Measurements from ENCODE around the gene APC. TPM values are rescaled to one million over a fixed set of nuclear protein-coding genes. Genes with fewer than 3 reads are reported as not detected.

APC gene
- total and polyA plus RNA-seq, 8 donors, result 2.0 to 175 (median 30.5) TPM

GRCh38 chr5:112772124-112772523 lies 34.4 kb downstream of the APC start:
- intact Hi-C loops (cut with DNase I; ENCODE audit: low total_unique reads), result no loop called here
- H3K4me3 ChIP-seq, result no peak overlapping the region
- DNase-seq, result no peak
- H3K36me3 ChIP-seq, result peaks cover 5 to 81% (median 76%) of the 10 kb centered on the region in 4 donors
- H3K27me3 ChIP-seq, result no peaks in the 10 kb centered on the region
- H3K9me3 ChIP-seq, result no peaks in the 10 kb centered on the region
- no peak overlapping the region for H3K27ac ChIP-seq
- TF ChIP-seq POLR2A (IDR thresholded peaks at IDR 0.05) (no peak), POLR2AphosphoS5 (IDR thresholded peaks at IDR 0.05) (no peak), CTCF (IDR thresholded peaks at IDR 0.05) (no peak), EP300 (IDR thresholded peaks at IDR 0.05) (no peak)
- no peaks in the 10 kb centered on the region for H3K4me1 ChIP-seq

- TF ChIP-seq POLR2A (IDR thresholded peaks at IDR 0.05) (no peak), POLR2AphosphoS5 (IDR thresholded peaks at IDR 0.05) (no peak), EP300 (IDR thresholded peaks at IDR 0.05) (no peak), CTCF (IDR thresholded peaks at IDR 0.05) (no peak)
- Histone ChIP-seq H3K4me3 (no peak overlapping the region), H3K27me3 (no peaks in the 10 kb centered on the region), H3K4me1 (no peaks in the 10 kb centered on the region), H3K27ac (no peak overlapping the region), H3K36me3 (peaks cover 0 to 73% (median 58%) of the 10 kb centered on the region in 4 donors), H3K9me3 (no peaks in the 10 kb centered on the region)
- WGBS, 5 donors, result 83 to 93% (median 88%) methylated on average over 3 of the region's 3 CpGs
- DNase-seq, result no peak
- intact Hi-C loops (cut with DNase I; ENCODE audit: low total_unique reads), result no loop called here
These were observed 38.7 kb downstream of the APC start for GRCh38 chr5:112776301-112776856.

DNA sequence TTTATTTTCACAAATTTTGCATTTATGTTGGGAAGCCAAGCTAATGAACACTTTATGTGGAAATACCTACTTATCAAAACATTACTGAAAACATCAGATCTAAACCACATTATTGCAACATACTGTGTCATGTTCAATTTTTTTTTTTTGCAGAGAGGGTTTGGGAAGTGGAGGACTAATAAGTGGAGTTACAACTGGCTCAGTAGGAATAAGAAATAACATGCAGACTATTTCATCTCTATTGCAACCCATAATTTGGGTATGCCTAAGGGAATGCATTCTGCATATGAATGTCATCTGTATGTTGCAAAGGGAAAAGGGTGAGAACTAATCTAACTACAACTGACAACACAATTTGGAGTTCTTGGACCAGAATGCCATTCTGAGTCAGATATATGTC lies 41.8 kb downstream of the APC start:
- Histone ChIP-seq H3K4me1 (no peaks in the 10 kb centered on the region), H3K4me3 (no peak overlapping the region), H3K27ac (no peak overlapping the region), H3K9me3 (no peaks in the 10 kb centered on the region), H3K36me3 (peaks cover 0 to 70% (median 47%) of the 10 kb centered on the region in 4 donors), H3K27me3 (no peaks in the 10 kb centered on the region)
- TF ChIP-seq POLR2A (IDR thresholded peaks at IDR 0.05) (no peak), POLR2AphosphoS5 (IDR thresholded peaks at IDR 0.05) (no peak), EP300 (IDR thresholded peaks at IDR 0.05) (no peak), CTCF (IDR thresholded peaks at IDR 0.05) (no peak)
- DNase-seq, result no peak
- intact Hi-C loops (cut with DNase I; ENCODE audit: low total_unique reads), result no loop called here

GRCh38 chr5:112784726-112785125 lies 47.0 kb downstream of the APC start:
- no peaks in the 10 kb centered on the region for H3K9me3 ChIP-seq
- no peak for TF ChIP-seq EP300 (IDR thresholded peaks at IDR 0.05)
- no peak for TF ChIP-seq CTCF (IDR thresholded peaks at IDR 0.05)
- no peak for TF ChIP-seq POLR2AphosphoS5 (IDR thresholded peaks at IDR 0.05)
- TF ChIP-seq POLR2A (IDR thresholded peaks at IDR 0.05), result no peak
- peaks cover 0 to 36% (median 26%) of the 10 kb centered on the region in 4 donors for H3K36me3 ChIP-seq
- DNase-seq, result no peak
- no peaks in the 10 kb centered on the region for H3K4me1 ChIP-seq
- intact Hi-C loops (cut with DNase I; ENCODE audit: low total_unique reads), result no loop called here
- H3K27me3 ChIP-seq, result no peaks in the 10 kb centered on the region
- no peak overlapping the region for H3K27ac ChIP-seq
- H3K4me3 ChIP-seq, result no peak overlapping the region
- WGBS, 5 donors, result 73 to 90% (median 86%) methylated on average over 2 of the region's 2 CpGs

Measured in stomach (tissue), 9 donors.